Stimulated activated CD8-positive, alpha-beta memory T cell treated with anti-CD3 and anti-CD28 coated beads, Interleukin-15, amount 100 ng/mL, for 48 hours (primary cell): ENCODE measurements around the gene BTNL2.
"Not testable (repeated sequence)": the region's sequence is repeated elsewhere in the genome, so short reads cannot be mapped to it uniquely, and the experiment has no call there.

Experiments used
- DNase-seq, 2 donors: peaks; one replicate each; pipeline ENCODE4 v3.0.0-alpha.2; 2020; ENCODE audit warnings: low read depth in 2 of 2

The BTNL2 gene, protein sequence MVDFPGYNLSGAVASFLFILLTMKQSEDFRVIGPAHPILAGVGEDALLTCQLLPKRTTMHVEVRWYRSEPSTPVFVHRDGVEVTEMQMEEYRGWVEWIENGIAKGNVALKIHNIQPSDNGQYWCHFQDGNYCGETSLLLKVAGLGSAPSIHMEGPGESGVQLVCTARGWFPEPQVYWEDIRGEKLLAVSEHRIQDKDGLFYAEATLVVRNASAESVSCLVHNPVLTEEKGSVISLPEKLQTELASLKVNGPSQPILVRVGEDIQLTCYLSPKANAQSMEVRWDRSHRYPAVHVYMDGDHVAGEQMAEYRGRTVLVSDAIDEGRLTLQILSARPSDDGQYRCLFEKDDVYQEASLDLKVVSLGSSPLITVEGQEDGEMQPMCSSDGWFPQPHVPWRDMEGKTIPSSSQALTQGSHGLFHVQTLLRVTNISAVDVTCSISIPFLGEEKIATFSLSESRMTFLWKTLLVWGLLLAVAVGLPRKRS

DNA sequence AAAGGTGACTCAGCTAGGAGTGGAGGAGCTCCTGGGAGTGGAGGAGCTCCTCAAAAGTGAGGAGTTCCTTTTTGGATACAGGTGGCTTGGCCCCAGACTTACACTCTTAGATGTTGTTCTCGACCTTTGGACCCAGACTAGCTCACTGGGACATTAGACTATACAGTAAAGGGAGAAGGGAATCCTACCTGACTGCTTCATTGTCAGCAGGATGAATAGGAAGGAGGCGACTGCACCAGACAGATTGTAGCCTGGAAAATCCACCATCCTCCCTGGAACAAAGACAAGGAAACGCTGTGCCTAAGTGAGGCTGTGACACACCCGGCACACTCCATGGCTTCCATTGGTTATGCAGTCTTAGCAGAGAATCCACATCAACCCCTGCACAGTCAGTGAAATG lies at the start of gene BTNL2:
BTNL2 (minus strand) TSS at position 325 of the 400 bp plus-strand sequence; CDS start at position 267, 58 bp downstream.
- no peak for DNase-seq

DNA sequence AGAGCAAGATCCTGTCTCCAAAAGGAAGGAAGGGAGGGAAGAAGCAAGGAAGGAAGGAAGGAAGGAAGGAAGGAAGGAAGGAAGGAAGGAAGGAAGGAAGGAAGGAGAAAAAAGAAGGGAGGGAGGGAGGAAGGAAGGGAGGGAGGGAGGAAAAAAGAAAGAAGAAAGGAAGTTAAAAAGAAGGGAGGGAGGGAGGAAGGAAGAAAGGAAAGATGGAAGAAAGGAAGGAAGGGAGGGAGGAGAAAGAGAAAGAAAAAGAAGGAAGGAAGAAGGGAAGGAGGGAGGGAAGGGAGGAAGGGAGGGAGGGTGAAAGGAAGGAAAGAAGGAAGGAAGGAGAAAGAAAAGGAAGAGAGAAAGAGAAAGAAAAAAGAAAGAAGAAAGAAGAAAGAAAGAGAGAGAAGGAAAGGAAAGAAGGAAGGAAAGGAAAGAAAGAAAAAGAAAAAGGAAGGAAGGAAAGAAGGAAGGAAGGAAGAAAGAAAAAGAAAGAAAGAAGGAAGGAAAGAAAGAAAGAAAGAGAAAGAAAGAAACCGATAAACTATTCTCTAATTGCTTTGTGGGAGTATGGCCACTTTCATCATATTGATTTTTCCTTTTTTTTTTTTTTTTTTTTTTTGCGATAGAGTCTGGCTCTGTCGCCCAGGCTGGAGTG lies 42.2 kb upstream of the BTNL2 start:
- DNase-seq = no peak

DNA sequence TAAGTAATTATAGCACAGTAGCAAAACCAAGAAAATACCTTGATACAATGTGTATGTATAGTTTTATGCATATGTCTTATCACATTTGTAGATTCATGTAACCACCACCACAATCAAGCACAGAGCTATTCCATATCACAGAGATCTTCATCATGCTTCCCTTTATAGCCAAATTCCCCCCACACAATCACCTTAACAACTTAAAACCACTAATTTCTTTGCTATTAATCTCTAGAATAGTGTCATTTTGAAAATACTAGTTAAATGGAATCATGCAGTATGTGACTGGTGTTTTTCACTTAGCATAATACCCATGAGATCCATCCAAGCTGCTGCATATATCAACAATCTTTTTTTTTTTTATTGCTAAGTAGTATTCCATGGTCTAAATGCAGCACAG lies 41.0 kb upstream of the BTNL2 start:
- DNase-seq = no peak

DNA sequence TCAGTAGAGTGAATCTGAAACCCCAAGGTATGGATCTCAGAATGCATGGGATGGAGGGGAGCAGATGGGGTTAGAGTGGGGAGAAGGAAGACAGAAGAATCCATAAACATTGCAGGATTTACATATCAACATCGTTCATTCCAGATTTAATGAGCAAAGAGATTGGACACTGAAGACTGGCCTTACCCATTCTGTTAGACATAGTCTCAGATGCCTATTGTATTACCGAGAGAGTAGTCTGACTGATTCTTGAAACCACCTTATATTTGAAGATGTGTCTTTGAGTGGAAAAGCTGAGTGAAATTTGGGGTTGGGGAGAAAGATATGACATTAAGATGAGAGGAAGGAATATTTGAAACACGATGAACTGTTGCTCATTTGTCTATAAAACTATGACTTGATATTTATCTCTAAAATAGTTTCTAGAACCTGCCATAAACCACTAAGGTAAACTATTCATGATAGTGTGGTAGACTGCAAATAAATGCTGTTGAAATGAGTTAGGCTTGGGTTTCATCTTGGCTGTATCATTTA lies 38.4 kb upstream of the BTNL2 start:
- DNase-seq = no peak

DNA sequence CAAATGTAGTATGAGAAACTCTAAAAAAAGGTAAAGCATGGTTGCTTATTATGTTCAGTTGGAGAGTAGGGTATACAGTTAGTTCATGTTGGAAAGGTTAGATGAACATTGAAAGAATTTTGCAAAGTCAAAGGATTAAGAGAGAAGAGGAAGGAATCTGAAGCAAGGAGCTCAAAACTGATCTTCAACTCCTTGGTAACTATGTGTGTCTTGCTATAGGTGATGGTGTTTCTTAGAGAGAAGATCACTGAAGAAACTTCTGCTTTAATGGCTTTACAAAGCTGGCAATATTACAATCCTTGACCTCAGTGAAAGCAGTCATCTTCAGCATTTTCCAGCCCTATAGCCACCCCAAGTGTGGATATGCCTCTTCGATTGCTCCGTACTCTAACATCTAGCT lies 37.5 kb upstream of the BTNL2 start:
- DNase-seq = no peak

DNA sequence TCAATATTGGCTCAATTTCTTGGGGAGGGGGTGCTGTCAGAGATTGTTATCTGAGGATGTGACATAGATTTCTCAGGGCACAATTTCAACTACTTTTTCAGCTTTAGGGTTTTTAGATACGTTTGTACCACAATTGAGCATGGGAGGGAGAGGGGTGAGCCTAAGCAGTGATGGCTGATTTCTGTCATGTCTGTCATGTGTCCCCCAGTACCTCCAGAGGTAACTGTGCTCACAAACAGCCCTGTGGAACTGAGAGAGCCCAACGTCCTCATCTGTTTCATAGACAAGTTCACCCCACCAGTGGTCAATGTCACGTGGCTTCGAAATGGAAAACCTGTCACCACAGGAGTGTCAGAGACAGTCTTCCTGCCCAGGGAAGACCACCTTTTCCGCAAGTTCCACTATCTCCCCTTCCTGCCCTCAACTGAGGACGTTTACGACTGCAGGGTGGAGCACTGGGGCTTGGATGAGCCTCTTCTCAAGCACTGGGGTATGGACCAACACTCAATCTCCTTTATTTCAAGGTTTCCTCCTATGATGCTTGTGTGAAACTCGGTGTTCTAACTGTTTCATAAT lies 36.1 kb upstream of the BTNL2 start:
- no peak for DNase-seq

DNA sequence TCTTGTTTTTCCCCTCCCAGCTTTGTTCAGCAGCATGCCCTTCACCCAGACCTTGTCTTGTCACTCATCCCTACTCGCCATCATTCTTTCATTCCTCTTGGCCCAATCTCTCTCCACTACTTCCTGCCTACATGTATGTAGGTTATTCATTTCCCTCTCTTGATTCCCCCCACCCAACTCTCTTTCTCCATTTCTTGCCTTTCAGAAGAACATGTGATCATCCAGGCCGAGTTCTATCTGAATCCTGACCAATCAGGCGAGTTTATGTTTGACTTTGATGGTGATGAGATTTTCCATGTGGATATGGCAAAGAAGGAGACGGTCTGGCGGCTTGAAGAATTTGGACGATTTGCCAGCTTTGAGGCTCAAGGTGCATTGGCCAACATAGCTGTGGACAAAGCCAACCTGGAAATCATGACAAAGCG lies 35.3 kb upstream of the BTNL2 start:
- no peak for DNase-seq

DNA sequence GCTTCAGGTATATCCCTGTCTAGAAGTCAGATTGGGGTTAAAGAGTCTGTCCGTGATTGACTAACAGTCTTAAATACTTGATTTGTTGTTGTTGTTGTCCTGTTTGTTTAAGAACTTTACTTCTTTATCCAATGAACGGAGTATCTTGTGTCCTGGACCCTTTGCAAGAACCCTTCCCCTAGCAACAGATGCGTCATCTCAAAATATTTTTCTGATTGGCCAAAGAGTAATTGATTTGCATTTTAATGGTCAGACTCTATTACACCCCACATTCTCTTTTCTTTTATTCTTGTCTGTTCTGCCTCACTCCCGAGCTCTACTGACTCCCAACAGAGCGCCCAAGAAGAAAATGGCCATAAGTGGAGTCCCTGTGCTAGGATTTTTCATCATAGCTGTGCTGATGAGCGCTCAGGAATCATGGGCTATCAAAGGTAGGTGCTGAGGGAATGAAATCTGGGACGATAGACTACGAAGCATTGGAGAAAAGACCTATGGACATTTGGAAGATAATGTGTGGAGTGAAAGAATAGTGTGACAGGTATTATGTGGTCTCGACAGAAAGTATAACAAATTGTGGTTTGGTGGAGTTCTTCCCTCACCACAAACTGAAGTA lies 32.7 kb upstream of the BTNL2 start, which contains the start of gene HLA-DRA:
HLA-DRA (plus strand) TSS at position 286 of the 613 bp plus-strand sequence; CDS start at position 350, 64 bp downstream.
- no peak for DNase-seq

DNA sequence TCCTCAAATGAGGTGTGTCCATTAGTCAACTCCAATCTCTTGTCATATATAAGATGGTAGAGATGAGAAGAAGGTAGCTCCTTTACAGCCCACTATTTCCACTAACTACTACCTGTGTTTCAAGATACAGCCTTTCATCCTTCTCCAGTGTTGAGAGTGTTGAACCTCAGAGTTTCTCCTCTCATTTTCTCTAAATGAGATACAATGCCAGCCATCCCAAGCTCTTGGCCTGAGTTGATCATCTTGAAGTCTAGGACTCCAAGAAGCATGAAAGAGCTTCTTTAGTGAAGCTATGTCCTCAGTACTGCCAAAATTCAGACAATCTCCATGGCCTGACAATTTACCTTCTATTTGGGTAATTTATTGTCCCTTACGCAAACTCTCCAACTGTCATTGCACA lies 32.2 kb upstream of the BTNL2 start:
- DNase-seq = no peak

DNA sequence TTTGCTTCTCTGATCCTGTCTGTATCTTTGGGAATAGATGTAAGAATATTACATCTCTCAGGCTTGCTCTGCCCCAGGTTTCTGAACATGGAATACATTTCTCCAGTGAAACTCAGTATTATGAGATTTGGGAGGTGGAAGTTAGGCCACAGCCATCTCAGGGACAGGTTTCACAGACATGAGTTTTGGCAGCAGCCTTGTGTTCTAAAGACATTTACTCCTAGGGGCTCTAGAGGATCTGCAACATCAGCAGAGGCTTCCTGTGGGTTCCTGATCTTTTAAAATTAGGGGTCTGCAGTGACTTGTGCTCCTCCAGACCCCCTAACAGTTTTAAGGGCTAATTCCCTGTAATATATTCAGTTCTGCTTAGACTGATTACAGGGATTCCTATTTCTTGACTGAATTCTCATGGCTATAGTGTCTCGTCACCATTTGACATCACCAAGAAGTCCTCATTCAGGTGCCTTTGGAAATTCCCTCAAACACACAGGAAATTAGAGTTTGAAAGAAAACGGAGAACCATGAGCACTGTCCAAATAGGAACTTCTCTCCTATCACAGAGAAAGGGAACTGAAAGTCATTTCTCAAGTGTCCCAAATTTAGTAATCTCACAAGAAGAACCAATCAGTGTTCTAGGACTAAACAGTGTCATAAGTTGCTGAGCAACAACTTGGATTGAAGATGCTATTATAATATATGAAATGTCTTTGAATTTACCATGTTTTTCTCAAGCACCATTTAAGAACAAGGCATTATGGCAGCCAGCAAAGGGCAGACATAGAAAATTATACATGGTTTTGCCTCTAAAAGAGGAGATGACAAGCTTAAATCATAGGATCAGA lies 30.2 kb upstream of the BTNL2 start:
- DNase-seq = no peak

DNA sequence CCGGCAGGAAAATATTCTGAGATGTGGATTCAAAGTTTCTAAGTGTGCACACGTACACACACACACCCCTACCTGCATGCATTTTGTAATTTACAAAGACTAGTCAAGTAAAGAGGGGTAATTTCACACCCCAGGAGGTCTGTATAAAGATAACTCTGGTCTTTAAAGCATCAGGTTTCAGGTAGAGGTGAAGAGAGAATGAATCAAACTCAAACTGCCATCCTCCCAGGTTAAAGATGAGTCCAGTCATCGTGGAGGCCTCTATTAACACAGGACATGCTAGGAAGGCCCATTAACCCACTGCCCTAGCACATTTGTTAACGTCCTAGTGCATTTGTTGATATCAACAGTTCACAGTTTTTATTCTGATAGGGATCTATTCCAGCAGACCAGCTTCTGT lies 29.2 kb upstream of the BTNL2 start:
- DNase-seq = no peak

DNA sequence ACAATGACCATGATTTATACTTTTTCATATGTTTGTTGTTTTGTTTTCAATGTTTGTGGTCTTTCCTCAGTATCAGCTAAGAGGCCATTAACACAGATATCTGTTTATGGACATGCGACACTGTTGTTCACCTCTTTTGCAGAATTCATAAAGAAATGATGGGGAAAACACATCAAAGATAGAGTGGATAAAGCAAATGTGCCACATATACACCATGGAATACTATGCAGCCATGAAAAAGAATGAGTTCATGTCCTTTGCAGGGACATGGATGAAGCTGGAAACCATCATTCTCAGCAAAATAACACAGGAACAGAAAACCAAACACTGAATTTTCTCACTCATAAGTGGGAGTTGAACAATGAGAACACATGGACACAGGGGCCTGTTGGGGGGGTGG lies 27.0 kb upstream of the BTNL2 start:
- DNase-seq = not testable (repeated sequence)

DNA sequence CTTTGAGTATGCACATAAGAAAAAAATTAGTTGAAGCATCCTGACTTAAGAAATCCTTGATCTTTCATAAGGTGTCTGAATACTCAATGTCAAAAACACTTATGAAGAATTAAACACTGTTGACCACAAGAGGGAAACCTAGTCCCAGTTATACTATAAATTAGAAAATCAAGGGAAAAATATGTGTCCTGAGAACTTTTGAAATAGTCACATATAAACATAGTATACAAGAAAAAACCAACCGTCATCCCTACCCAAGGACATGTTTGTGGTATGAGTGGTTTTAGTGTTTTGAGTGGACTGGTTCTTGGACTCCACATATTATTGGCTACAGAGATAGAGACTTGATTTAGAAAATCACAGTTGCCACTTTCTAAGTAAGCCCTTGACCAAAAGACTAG lies 25.1 kb upstream of the BTNL2 start:
- no peak for DNase-seq

DNA sequence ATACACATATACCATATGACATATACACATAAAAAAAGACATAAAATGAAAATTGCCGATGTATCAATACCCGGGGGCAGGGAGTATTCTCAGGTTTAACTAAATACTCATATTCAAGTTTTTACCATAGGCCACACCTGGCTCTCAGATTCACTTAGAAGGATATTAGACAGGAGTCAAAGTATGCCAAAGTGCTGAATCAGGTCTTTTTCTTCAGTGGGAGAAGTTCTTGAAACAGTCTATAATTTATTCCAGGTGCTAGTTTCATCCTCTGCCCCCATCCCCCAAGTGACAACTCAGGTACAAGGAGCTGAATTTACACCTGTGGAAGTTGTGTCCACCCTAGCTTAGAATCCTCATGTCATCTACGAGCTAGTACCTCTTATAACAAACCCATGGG lies 24.2 kb upstream of the BTNL2 start:
- DNase-seq = no peak

DNA sequence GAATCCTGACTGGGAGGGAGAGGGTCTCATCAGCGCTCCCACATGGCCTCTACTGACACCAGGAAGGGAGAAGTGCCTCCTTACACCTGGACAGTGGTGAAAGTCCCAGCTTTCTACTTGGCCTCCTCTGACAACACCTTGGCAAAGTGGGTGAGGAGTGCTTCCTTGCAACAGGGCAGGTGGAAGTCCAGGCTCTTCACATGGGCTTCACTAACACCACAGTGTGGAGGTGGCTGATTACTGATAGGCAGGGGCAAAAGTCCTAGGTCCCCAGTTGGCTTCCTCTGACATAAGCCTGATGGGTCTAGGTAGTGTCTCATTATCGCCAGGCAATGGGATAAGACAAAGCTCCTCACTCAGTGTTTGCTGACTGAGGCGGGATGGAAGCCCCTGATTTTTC lies 23.2 kb upstream of the BTNL2 start:
- DNase-seq = no peak

DNA sequence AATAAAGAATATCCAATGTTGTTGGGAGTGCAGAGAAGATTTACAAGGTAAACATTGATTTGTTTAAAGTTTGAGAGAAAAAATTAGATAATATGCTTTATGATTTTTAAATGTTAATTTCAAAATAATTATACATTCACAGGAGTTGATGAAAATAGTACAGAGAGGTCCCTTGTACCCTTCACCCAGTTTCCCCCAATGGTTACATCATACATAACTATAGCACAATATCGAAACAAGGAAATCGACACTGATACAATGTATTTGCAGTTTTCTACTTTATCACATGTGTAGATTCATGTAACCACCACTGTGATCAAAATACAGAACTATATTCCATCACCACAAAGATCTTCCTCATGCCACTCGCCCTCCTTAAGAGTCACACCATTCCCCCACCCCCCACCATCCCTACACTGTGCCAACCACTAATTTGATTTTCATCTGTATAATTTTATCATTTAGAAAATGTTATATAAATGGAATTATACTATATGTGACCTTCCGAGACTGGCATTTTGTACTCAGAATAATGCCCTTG lies 21.0 kb upstream of the BTNL2 start:
- no peak for DNase-seq

DNA sequence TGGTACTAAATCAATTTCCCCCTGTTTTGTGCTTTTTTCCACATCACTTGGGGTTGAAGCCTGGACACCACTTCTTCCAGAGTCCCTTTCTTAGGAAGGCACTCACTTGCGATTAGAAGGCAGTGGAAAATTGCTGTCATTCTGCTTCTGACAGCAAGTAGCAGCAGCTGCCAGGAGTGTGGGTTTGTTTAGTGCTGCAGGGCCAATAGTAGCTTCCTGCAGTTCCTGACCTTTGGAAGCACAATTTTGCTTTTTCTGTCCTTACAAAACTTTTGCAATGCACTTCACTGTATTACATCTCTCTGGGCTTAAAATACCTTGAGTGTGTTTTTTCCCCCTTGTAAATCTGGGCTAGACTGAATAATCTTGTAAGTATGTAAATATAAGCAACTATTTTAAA lies 20.2 kb upstream of the BTNL2 start:
- DNase-seq = no peak

DNA sequence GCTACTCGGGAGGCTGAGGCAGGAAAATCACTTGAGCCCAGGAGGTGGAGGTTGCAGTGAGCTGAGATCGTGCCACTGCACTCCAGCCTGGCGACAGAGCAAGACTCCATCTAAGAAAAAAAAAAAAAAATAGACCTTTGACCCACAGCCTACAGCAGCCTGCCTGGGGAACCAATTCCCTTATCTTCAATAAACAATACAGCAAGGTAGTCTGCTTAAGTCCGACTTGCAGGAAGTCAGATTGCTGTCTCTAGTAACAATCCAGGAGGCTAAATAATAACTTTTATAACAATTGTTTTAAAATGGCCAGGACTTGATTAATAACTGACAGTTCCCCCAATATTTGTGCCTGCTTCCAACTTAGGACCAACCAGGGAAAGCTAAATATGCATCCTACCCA lies 19.4 kb upstream of the BTNL2 start:
- DNase-seq = no peak

DNA sequence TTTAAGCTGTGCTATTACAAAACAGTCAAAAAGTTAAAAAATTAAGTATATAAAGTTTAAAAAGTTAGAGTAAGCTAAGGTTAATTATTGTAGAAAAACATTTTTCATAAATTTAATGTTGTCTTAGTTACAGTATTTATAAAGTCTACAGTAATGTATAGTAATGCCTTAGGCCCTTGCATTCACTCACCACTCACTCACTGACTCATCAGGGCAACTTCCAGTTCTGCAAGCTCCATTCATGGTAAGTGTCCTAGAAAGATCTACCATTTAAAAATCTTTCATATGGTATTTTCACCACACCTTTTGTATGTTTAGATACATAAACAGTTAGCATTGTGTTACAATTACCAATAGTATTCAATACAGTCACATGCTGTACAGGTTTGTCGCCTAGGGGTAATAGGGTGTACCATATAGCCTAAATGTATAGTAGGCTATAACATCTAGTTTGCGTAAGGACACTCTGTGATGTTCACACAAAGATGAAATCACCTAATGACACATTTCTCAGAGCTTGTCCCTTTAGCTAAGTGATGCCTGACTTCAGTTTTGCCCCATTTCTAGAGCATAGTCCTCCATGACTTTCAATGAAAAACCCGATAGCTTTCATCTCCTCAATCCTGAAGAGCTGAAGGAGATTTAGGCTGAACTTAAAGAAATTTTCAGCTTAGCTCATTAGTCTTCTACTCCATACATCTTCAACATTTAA lies 17.8 kb upstream of the BTNL2 start:
- no peak for DNase-seq

DNA sequence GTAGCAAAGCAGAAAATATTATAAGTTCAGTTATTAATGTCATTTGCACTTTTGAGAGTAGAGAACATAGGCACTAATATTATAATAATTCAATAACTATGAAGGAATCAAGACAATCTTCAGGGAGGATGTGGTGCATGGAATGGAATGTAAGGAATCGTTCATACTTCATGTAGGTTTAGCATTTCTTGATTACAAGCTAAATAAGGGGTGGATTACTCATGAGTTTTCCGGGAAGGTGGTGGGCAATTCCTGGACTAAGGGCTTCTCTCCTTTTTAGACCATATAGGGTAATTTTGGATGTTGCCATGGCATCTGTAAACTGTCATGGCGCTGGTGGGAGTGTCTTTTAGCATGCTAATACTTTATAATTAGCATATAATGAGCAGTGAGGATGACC lies 9.1 kb upstream of the BTNL2 start:
- no peak for DNase-seq
